ENCODE results near the gene MPEG1. TPM values are rescaled to one million over a fixed set of nuclear protein-coding genes. Genes with fewer than 3 reads are reported as not detected.

MPEG1 gene
- total and polyA plus RNA-seq, 3 experiments from 2014 or later = 1.2 to 1.5 TPM; not detected in 1

DNA sequence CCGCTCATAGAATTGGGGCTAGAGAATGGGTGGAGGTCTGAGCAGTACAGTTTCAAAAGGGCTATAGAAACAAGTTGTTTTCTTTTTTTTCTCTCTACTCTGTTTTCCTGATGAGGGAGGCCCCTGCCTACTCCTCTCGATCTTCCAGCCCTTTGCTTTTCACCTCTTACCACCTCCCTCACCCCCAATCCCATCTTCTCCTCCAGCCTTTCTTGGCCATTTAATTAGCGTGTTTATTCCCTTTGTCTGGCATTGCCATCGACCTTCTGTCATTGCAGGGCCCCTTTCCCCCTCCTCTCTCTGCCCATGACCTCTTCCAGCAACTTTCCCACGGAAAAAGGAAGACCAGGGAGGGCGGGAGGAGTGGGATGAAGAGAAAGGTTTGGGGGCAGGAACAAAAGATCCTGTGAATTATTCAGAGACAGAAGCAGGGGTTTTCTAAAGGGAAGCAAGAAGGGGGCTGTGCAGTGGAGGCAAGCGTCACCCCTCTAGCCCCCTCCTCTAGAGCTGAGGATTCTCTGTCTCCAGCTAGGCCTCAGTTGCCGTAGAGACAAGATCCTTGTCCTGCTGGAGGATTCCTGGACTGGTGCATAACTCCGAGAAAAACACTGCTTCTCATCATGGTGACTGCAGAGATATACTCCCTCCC lies 27.9 kb downstream of the MPEG1 start:
- Histone ChIP-seq H3K27me3 (ENCODE audit: insufficient read depth, low read length, poor library complexity, severe bottlenecking) (no peaks in the 10 kb centered on the region), H3K4me3 (ENCODE audit: low read length) (no peak overlapping the region), H3K4me1 (ENCODE audit: insufficient read depth, low read length) (no peaks in the 10 kb centered on the region), H3K9me3 (ENCODE audit: low read length) (no peaks in the 10 kb centered on the region), H3K27ac (ENCODE audit: low read depth, low read length) (no peak overlapping the region), H3K36me3 (ENCODE audit: insufficient read depth, low read length) (no peaks in the 10 kb centered on the region)
- no peak for DNase-seq
- Mint-ChIP-seq H3K36me3 (peaks cover 0 to 3% (median 1%) of the 10 kb centered on the region in 3 donors), H3K27ac (no peak overlapping the region), H3K4me3 (no peak overlapping the region), H3K4me1 (no peaks in the 10 kb centered on the region), H3K27me3 (peaks cover 4 to 12% of the 10 kb centered on the region in 2 donors), H3K9me3 (no peaks in the 10 kb centered on the region)
- CTCF ChIA-PET = interaction anchor here (1.9 to 6.7 kb wide), 4 partner anchors 12 to 27 kb away, joined by 5 to 92 read pairs (median 10); partner anchors contain the start of gene DTX4
- POLR2A ChIA-PET = no interaction called here

DNA sequence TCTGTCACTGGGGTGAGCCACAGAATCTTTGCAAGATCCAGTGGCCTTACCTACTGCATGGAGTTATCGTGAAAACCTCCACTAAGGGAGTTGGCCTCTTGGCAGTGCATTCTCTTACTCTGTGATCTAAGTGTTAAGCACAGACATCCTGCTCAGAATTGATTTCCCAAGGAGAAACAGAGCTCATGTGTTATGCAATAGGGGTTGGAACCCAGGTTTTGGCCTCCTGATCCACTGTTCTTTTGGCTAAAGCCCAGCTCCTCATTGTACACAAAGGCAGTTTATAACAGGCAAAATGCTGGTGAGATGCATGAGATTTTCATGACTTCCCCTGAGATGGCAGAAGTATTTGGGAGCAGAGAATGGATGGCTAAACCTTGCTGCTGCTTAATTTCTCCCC lies 29.0 kb downstream of the MPEG1 start:
- H3K27ac ChIP-seq (ENCODE audit: low read depth, low read length) = no peak overlapping the region
- POLR2A ChIA-PET = interaction anchor here (0.5 kb wide), 1 partner anchor 19 kb away, joined by 3 read pairs; no protein-coding TSS in a partner anchor
- H3K4me1 Mint-ChIP-seq = no peaks in the 10 kb centered on the region
- no peak overlapping the region for H3K4me3 ChIP-seq (ENCODE audit: low read length)
- no peaks in the 10 kb centered on the region for H3K9me3 Mint-ChIP-seq
- H3K4me1 ChIP-seq (ENCODE audit: insufficient read depth, low read length) = no peaks in the 10 kb centered on the region
- peaks cover 0 to 3% (median 1%) of the 10 kb centered on the region in 3 donors for H3K36me3 Mint-ChIP-seq
- H3K36me3 ChIP-seq (ENCODE audit: insufficient read depth, low read length) = no peaks in the 10 kb centered on the region
- DNase-seq = no peak
- no peak overlapping the region for H3K4me3 Mint-ChIP-seq
- no peaks in the 10 kb centered on the region for H3K9me3 ChIP-seq (ENCODE audit: low read length)
- no peak overlapping the region for H3K27ac Mint-ChIP-seq
- H3K27me3 ChIP-seq (ENCODE audit: insufficient read depth, low read length, poor library complexity, severe bottlenecking) = no peaks in the 10 kb centered on the region
- H3K27me3 Mint-ChIP-seq = peaks cover 4 to 14% of the 10 kb centered on the region in 2 donors
- CTCF ChIA-PET = interaction anchor here (6.7 kb wide), 1 partner anchor 11 kb away, joined by 92 read pairs; the partner anchor contains the start of gene DTX4

DNA sequence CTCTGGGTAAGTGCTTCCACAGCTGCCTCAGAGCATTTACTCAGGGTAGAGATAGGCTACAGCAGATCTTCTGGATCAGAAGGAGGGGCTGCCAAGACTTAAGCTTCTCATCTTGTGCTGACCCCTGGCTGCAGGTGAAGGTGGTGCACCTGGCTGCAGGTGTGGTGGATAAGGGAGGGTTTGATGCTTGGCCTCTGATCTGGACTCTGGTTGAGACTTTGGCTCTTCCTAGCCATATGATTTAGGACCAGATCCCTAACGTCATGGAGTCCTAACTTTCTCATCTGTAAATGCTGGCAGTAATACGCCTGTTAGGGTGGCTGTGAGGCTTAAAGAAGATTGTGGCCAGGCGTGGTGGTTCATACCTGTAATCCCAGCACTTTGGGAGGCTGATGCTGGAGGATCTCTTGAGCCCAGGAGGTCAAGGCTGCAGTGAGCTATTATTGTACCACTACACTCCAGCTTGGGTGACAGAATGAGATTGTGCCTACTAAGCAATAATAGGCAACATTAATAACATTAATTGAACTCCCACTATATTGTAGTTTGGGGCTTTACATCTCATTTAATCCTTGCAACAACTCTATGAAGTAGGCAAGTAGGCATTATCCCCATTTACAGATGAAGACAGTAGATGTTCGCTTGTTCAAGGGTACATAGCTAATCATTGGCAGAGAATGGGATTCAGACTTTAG lies 30.1 kb downstream of the MPEG1 start:
- no peaks in the 10 kb centered on the region for H3K27me3 ChIP-seq (ENCODE audit: insufficient read depth, low read length, poor library complexity, severe bottlenecking)
- peaks cover 4 to 11% of the 10 kb centered on the region in 2 donors for H3K27me3 Mint-ChIP-seq
- no peak overlapping the region for H3K4me3 Mint-ChIP-seq
- no peaks in the 10 kb centered on the region for H3K9me3 ChIP-seq (ENCODE audit: low read length)
- no peak overlapping the region for H3K4me3 ChIP-seq (ENCODE audit: low read length)
- peak overlapping the region in 1 of 8 donors; percentile 35 for H3K27ac Mint-ChIP-seq
- peaks cover 0 to 3% (median 0%) of the 10 kb centered on the region in 3 donors for H3K36me3 Mint-ChIP-seq
- H3K36me3 ChIP-seq (ENCODE audit: insufficient read depth, low read length) = no peaks in the 10 kb centered on the region
- no peaks in the 10 kb centered on the region for H3K4me1 ChIP-seq (ENCODE audit: insufficient read depth, low read length)
- H3K4me1 Mint-ChIP-seq = no peaks in the 10 kb centered on the region
- H3K27ac ChIP-seq (ENCODE audit: low read depth, low read length) = no peak overlapping the region
- CTCF ChIA-PET = interaction anchor here (1.0 to 6.7 kb wide), 4 partner anchors 8 to 24 kb away, joined by 3 to 92 read pairs (median 4); partner anchors contain the start of gene DTX4
- POLR2A ChIA-PET = interaction anchor here (0.6 kb wide), 1 partner anchor 20 kb away, joined by 3 read pairs; no protein-coding TSS in a partner anchor
- no peak for DNase-seq
- H3K9me3 Mint-ChIP-seq = no peaks in the 10 kb centered on the region

- POLR2A ChIA-PET = no interaction called here
- no peak overlapping the region for H3K27ac ChIP-seq (ENCODE audit: low read depth, low read length)
- H3K36me3 Mint-ChIP-seq = peaks cover 0 to 1% (median 0%) of the 10 kb centered on the region in 3 donors
- H3K27me3 Mint-ChIP-seq = peaks cover under 1 to 8% of the 10 kb centered on the region in 2 donors
- DNase-seq = no peak
- CTCF ChIA-PET = interaction anchor here (1.0 to 6.7 kb wide), 5 partner anchors 9 to 27 kb away, joined by 3 to 92 read pairs (median 4); partner anchors contain the start of gene DTX4
- no peaks in the 10 kb centered on the region for H3K9me3 ChIP-seq (ENCODE audit: low read length)
- H3K4me3 ChIP-seq (ENCODE audit: low read length) = no peak overlapping the region
- H3K4me1 Mint-ChIP-seq = no peaks in the 10 kb centered on the region
- H3K4me1 ChIP-seq (ENCODE audit: insufficient read depth, low read length) = no peaks in the 10 kb centered on the region
- no peak overlapping the region for H3K27ac Mint-ChIP-seq
- H3K27me3 ChIP-seq (ENCODE audit: insufficient read depth, low read length, poor library complexity, severe bottlenecking) = no peaks in the 10 kb centered on the region
- no peak overlapping the region for H3K4me3 Mint-ChIP-seq
- no peaks in the 10 kb centered on the region for H3K9me3 Mint-ChIP-seq
- H3K36me3 ChIP-seq (ENCODE audit: insufficient read depth, low read length) = no peaks in the 10 kb centered on the region
Measured at GRCh38 chr11:59181746-59182456, 30.8 kb downstream of the MPEG1 start.

GRCh38 chr11:59180907-59181306 lies 31.8 kb downstream of the MPEG1 start:
- no peak overlapping the region for H3K27ac Mint-ChIP-seq
- H3K36me3 ChIP-seq (ENCODE audit: insufficient read depth, low read length) = no peaks in the 10 kb centered on the region
- H3K9me3 ChIP-seq (ENCODE audit: low read length) = no peaks in the 10 kb centered on the region
- no peaks in the 10 kb centered on the region for H3K4me1 ChIP-seq (ENCODE audit: insufficient read depth, low read length)
- POLR2A ChIA-PET = no interaction called here
- DNase-seq = no peak
- H3K4me3 Mint-ChIP-seq = no peak overlapping the region
- no peak overlapping the region for H3K27ac ChIP-seq (ENCODE audit: low read depth, low read length)
- H3K27me3 ChIP-seq (ENCODE audit: insufficient read depth, low read length, poor library complexity, severe bottlenecking) = no peaks in the 10 kb centered on the region
- H3K9me3 Mint-ChIP-seq = no peaks in the 10 kb centered on the region
- peaks cover 0 to 1% (median 0%) of the 10 kb centered on the region in 3 donors for H3K36me3 Mint-ChIP-seq
- no peak overlapping the region for H3K4me3 ChIP-seq (ENCODE audit: low read length)
- no peaks in the 10 kb centered on the region for H3K4me1 Mint-ChIP-seq
- CTCF ChIA-PET = interaction anchor here (1.1 to 1.9 kb wide), 2 partner anchors 10 to 28 kb away, joined by 3 to 18 read pairs; partner anchors contain the start of gene DTX4
- peaks cover 0 to 7% of the 10 kb centered on the region in 2 donors for H3K27me3 Mint-ChIP-seq

DNA sequence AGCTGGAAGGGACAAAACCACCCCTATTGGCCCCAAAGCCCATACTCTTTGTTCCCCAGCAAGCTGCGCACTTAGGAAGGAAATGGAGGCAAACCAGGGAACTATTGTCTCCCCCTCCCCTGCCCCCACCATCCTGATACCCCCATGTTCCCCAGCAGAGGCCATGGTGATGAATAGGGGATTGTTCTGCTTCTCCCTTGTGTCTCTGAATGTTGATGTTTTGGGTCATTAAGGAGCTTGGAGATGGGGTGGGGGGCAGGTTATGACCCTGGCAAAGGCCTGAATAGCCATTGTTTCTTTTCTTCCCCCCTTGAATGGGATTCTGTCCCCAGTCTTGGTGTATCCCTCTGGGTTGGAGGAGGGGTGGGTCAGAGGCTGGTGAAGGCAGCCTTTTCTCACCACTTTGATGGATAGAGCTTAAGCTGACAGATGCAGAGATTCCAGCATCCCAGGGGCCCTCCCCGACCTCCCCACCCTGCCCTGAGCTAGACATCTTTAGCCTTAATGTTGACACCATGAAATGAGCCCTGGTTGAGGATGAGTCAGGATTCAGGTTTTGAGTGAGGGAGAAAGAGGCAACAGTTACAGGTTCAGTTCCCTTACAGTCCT lies 32.5 kb downstream of the MPEG1 start:
- CTCF ChIA-PET = interaction anchor here (1.9 kb wide), 1 partner anchor 9 kb away, joined by 18 read pairs; the partner anchor contains the start of gene DTX4

DNA sequence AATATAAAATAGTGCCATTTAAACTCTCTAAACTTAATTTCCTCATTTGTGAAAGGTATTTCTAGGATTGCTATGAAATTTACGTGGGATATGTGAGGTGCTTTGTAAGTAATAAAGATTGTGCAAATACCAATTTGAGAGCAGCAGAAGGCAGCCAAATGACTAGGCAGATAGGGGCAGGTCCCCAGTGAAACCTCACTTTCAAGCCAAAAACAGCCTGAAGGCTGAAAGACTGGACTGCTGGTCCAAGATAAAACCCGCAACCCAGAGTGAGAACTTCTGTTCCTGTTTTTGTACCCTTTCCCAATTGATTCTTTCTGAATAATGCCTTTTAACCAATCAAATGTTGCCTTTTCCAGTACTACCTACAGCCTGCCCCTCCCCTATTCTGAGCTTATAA lies 33.6 kb downstream of the MPEG1 start:
- no peaks in the 10 kb centered on the region for H3K9me3 Mint-ChIP-seq
- Histone ChIP-seq H3K36me3 (ENCODE audit: insufficient read depth, low read length) (no peaks in the 10 kb centered on the region), H3K4me3 (ENCODE audit: low read length) (no peak overlapping the region), H3K27me3 (ENCODE audit: insufficient read depth, low read length, poor library complexity, severe bottlenecking) (no peaks in the 10 kb centered on the region), H3K4me1 (ENCODE audit: insufficient read depth, low read length) (no peaks in the 10 kb centered on the region), H3K9me3 (ENCODE audit: low read length) (no peaks in the 10 kb centered on the region), H3K27ac (ENCODE audit: low read depth, low read length) (no peak overlapping the region)
- H3K4me3 Mint-ChIP-seq = no peak overlapping the region
- peaks cover 0 to 7% of the 10 kb centered on the region in 2 donors for H3K27me3 Mint-ChIP-seq
- CTCF ChIA-PET = interaction anchor here (0.7 kb wide), 1 partner anchor 21 kb away, joined by 3 read pairs; no protein-coding TSS in a partner anchor
- no peak for DNase-seq
- H3K4me1 Mint-ChIP-seq = peaks cover 0 to 1% (median 0%) of the 10 kb centered on the region in 3 donors
- POLR2A ChIA-PET = no interaction called here
- H3K36me3 Mint-ChIP-seq = peaks cover 0 to 1% (median 0%) of the 10 kb centered on the region in 3 donors
- H3K27ac Mint-ChIP-seq = no peak overlapping the region

More for the DNA sequence above, 32.5 kb downstream of the MPEG1 start:
- Histone ChIP-seq H3K9me3 (ENCODE audit: low read length) (no peaks in the 10 kb centered on the region), H3K4me3 (ENCODE audit: low read length) (no peak overlapping the region), H3K27ac (ENCODE audit: low read depth, low read length) (no peak overlapping the region), H3K4me1 (ENCODE audit: insufficient read depth, low read length) (no peaks in the 10 kb centered on the region), H3K36me3 (ENCODE audit: insufficient read depth, low read length) (no peaks in the 10 kb centered on the region), H3K27me3 (ENCODE audit: insufficient read depth, low read length, poor library complexity, severe bottlenecking) (no peaks in the 10 kb centered on the region)
- Mint-ChIP-seq H3K27ac (no peak overlapping the region), H3K27me3 (peaks cover 0 to 7% of the 10 kb centered on the region in 2 donors), H3K36me3 (peaks cover 0 to 1% (median 0%) of the 10 kb centered on the region in 3 donors), H3K9me3 (no peaks in the 10 kb centered on the region), H3K4me1 (no peaks in the 10 kb centered on the region), H3K4me3 (no peak overlapping the region)
- no peak for DNase-seq
- POLR2A ChIA-PET = no interaction called here

Data from CD8-positive, alpha-beta memory T cell (primary cell).